Nephron (organoid): Measurements from ENCODE around the gene CRACR2B.

Source experiments
- H3K27ac Mint-ChIP-seq, 3 experiments: 2 replicates each; pipeline ENCODE4 v1.8.0; 2020; ENCODE audit warnings: mixed read lengths in 3 of 3, mild to moderate bottlenecking in 2 of 3, moderate library complexity in 1 of 3
- H3K27me3 Mint-ChIP-seq: 2 replicates; pipeline ENCODE4 v1.8.0; 2021; ENCODE audit warnings: low read depth, mild to moderate bottlenecking, moderate library complexity, mixed read lengths
- H3K36me3 Mint-ChIP-seq: 2 replicates; pipeline ENCODE4 v1.8.0; 2020; ENCODE audit warnings: low read depth, mixed read lengths
- H3K4me1 Mint-ChIP-seq: 2 replicates; pipeline ENCODE4 v1.8.0; 2020; ENCODE audit warnings: mixed read lengths
- H3K4me3 Mint-ChIP-seq, 3 experiments: 2 replicates each; pipeline ENCODE4 v1.8.0; 2020; ENCODE audit warnings: mild to moderate bottlenecking in 3 of 3, mixed read lengths in 3 of 3, moderate library complexity in 2 of 3
- H3K9me3 Mint-ChIP-seq: 2 replicates; pipeline ENCODE4 v1.8.0; 2020; ENCODE audit warnings: mixed read lengths
- TF ChIP-seq, protein P1 (sequence below), 3 experiments: fragments of 200-600 bp; sonication (generic); IDR thresholded peaks; one replicate each; pipeline ENCODE4 v1.5.0; 2021; ENCODE audit warnings: antibody characterized with exemption in 3 of 3; ENCODE audit not compliant: unreplicated experiment in 3 of 3

Gene CRACR2B

DNA sequence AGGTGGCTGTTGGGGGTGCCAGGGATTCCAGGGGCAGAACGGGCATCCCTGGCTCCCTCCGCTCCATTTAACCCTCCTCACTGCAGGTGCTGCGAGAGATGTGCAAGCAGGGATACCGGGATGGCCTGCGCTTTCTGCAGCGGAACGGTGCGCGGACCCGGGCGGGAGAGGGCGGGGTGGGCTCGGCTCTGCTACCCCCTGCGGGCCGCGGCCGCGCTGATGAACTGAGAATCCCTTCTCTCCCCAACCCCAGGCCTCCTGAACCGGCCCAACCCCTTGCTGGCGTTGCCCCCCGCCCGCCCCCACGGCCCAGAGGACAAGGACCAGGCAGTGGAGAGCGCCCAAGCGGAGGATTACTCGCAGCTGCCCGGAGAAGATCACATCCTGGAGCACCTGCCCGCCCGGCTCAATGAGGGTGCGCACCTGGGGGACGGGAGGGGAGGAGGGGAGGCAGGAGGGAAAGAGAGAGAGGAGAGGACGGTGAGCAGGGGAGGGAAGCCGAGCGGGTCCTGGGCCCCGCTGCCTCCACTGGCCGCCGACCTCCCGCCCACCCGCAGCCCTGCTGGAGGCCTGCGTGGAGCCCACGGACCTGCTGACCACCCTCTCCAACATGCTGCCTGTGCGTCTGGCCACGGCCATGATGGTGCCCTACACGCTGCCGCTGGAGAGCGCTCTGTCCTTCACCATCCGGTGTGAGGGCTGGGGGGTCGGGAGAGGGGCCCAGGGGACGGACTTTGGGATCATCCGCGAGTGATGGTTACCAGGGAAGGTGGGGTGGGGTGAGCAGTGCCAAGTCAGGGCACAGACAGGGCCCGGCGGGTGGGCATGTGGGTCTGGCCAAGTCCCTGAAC lies 4.1 kb upstream of the CRACR2B start:
- Mint-ChIP-seq H3K27ac (no peak overlapping the region), H3K9me3 (no peaks in the 10 kb centered on the region), H3K27me3 (peaks cover 24% of the 10 kb centered on the region), H3K4me3 (no peak overlapping the region), H3K4me1 (peaks cover 18% of the 10 kb centered on the region), H3K36me3 (peaks cover 8% of the 10 kb centered on the region)
- TF ChIP-seq, protein P1, sequence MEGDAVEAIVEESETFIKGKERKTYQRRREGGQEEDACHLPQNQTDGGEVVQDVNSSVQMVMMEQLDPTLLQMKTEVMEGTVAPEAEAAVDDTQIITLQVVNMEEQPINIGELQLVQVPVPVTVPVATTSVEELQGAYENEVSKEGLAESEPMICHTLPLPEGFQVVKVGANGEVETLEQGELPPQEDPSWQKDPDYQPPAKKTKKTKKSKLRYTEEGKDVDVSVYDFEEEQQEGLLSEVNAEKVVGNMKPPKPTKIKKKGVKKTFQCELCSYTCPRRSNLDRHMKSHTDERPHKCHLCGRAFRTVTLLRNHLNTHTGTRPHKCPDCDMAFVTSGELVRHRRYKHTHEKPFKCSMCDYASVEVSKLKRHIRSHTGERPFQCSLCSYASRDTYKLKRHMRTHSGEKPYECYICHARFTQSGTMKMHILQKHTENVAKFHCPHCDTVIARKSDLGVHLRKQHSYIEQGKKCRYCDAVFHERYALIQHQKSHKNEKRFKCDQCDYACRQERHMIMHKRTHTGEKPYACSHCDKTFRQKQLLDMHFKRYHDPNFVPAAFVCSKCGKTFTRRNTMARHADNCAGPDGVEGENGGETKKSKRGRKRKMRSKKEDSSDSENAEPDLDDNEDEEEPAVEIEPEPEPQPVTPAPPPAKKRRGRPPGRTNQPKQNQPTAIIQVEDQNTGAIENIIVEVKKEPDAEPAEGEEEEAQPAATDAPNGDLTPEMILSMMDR (IDR thresholded peaks at IDR 0.05; ENCODE audit: unreplicated experiment in 3 of 3), result no peak

DNA sequence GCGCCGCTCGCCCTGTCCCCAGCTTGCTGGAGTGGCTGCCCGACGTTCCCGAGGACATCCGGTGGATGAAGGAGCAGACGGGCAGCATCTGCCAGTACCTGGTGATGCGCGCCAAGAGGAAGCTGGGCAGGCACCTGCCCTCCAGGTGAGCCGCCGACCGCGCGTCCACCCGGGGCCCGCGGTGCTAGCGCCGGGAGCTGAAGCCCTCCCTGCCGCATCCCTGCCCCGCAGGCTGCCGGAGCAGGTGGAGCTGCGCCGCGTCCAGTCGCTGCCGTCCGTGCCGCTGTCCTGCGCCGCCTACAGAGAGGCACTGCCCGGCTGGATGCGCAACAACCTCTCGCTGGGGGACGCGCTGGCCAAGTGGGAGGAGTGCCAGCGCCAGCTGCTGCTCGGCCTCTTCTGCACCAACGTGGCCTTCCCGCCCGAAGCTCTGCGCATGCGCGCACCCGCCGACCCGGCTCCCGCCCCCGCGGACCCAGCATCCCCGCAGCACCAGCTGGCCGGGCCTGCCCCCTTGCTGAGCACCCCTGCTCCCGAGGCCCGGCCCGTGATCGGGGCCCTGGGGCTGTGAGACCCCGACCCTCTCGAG lies 3.3 kb upstream of the CRACR2B start:
- TF ChIP-seq, protein P1 (IDR thresholded peaks at IDR 0.05; ENCODE audit: unreplicated experiment in 3 of 3), result no peak
- H3K4me1 Mint-ChIP-seq, result peaks cover 24% of the 10 kb centered on the region
- peaks cover 8% of the 10 kb centered on the region for H3K36me3 Mint-ChIP-seq
- H3K27ac Mint-ChIP-seq, result no peak overlapping the region
- peaks cover 31% of the 10 kb centered on the region for H3K27me3 Mint-ChIP-seq
- H3K4me3 Mint-ChIP-seq, result no peak overlapping the region
- no peaks in the 10 kb centered on the region for H3K9me3 Mint-ChIP-seq

DNA sequence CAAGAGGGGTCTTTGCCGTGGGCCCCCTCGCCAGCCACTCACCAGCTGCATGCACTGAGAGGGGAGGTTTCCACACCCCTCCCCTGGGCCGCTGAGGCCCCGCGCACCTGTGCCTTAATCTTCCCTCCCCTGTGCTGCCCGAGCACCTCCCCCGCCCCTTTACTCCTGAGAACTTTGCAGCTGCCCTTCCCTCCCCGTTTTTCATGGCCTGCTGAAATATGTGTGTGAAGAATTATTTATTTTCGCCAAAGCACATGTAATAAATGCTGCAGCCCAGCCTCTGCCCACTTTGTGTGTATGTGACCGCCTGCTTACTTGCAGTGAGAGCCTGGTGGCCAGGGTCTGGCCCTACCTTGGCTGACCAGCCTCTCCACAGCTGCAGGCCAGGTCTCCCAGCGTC lies 2.8 kb upstream of the CRACR2B start:
- Mint-ChIP-seq H3K36me3 (peaks cover 8% of the 10 kb centered on the region), H3K27ac (no peak overlapping the region), H3K27me3 (peaks cover 34% of the 10 kb centered on the region), H3K9me3 (no peaks in the 10 kb centered on the region), H3K4me1 (peaks cover 27% of the 10 kb centered on the region), H3K4me3 (peak overlapping the region; percentile 10 to 46 (median 34))
- TF ChIP-seq, protein P1 (IDR thresholded peaks at IDR 0.05; ENCODE audit: unreplicated experiment in 3 of 3), result no peak

DNA sequence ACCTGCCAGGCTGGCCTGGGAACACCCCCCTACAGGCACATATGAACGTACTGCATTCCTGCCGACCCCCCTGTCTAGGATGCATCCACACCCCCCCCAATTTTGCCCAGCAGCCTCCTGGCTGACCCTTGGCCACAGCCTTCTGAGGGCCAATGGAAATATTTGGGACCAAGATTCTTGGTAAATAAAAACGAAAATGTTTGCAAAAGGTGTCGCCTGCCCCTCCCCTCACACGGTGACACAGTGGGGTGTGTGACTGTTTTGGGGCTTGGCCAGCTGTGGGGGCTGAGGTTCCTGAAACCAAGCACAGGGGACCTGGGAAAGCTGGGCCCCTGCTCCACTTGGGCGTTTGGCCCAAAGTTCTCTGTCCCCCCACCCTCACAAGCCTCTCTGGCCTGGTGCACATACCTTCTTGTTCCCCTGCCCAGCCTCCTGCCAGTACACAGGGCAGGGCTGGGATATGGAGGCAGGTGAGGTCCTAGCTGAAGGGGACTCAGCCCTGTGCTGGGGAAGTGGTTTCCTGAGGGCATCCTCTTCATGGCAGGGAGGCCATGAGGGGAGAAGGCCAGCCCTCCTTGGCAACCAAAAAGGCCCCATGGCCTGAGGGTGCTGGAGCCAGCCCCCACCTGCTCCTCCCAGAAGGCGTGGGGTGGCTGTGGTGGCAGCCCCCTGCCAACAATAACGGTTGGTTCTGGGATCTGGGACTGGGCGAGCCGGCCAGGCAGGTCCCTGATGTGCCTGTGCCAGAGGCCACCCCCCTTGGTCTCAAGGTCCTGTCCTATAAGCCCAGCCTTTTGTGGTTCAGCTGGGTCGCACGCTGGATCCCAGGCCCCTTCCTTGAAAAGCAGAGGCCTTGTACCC lies 2.1 kb upstream of the CRACR2B start:
- Mint-ChIP-seq H3K36me3 (peaks cover 8% of the 10 kb centered on the region), H3K27ac (no peak overlapping the region), H3K4me1 (peaks cover 27% of the 10 kb centered on the region), H3K9me3 (no peaks in the 10 kb centered on the region), H3K27me3 (peaks cover 34% of the 10 kb centered on the region), H3K4me3 (peak overlapping the region; percentile 34 to 46 (median 44))
- TF ChIP-seq, protein P1 (IDR thresholded peaks at IDR 0.05; ENCODE audit: unreplicated experiment in 3 of 3), result no peak

DNA sequence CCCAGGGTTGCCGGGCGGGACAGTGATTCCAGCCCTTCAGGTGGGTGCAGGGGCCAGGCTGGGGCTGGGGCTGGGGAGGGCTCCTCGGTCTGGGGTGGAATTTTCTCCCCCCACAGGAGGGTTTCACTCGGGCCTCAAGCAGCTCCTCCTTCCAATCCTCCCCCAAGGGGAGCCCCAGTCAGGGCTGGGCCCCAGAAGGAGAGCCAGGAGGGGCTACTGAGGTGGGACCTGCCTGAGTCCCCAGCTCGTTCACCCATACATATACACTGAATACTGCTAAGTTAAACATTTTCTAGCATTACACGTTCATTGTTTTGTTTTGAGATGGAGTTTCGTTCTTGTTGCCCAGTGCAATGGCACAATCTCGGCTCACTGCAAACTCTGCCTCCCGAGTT lies 1.5 kb upstream of the CRACR2B start:
- H3K4me1 Mint-ChIP-seq, result peaks cover 28% of the 10 kb centered on the region
- TF ChIP-seq, protein P1 (IDR thresholded peaks at IDR 0.05; ENCODE audit: unreplicated experiment in 3 of 3), result no peak
- no peaks in the 10 kb centered on the region for H3K9me3 Mint-ChIP-seq
- H3K27me3 Mint-ChIP-seq, result peaks cover 37% of the 10 kb centered on the region
- peak overlapping the region in 2 of 3 experiments; percentile 60 to 84 for H3K27ac Mint-ChIP-seq
- H3K4me3 Mint-ChIP-seq, result peak overlapping the region; percentile 71 to 78 (median 71)
- peaks cover 8% of the 10 kb centered on the region for H3K36me3 Mint-ChIP-seq
